IMR-90 (cell line): Measurements from ENCODE around the gene FBXL7. TPM values are rescaled to one million over a fixed set of nuclear protein-coding genes. Genes with fewer than 3 reads are reported as not detected.

Experiments
- ATAC-seq: fragments of 200-7000 bp; cut with Tn5 transposase; 2 replicates; pipeline ENCODE4 v1.9.1; 2020; ENCODE audit warnings: low read depth, mild to moderate bottlenecking, moderate library complexity
- BruUV-seq: library from RNA; stranded (reverse); fragments of 400-500 nt; replicated peaks from 2 replicates; lab custom pipeline; 2021; lab: Mats Ljungman, UMichigan
- CTCF ChIA-PET: fragments of 300-600 bp; formaldehyde crosslinking; extraction: SDS; loops from one replicate; lab custom pipeline; 2021; ENCODE audit warnings: antibody characterized with exemption; lab: Yijun Ruan, JAX
- POLR2A ChIA-PET: fragments of 300-600 bp; sonication (Branson Sonifier 250); formaldehyde crosslinking; loops from one replicate; lab custom pipeline; 2022; ENCODE audit warnings: antibody characterized with exemption; ENCODE audit not compliant: unreplicated experiment; lab: Charles Lee
- DNase-seq: peaks from one replicate; pipeline ENCODE4 v3.0.0; 2013
- H2AFZ ChIP-seq: replicated peaks from 2 replicates; pipeline ENCODE3; 2013; ENCODE audit warnings: low read length, mild to moderate bottlenecking; ENCODE audit not compliant: poor library complexity
- H2AK5ac ChIP-seq: 2 replicates; pipeline ENCODE4 v1.6.1; 2013; ENCODE audit warnings: low read depth, low read length, inconsistent platforms
- H2AK9ac ChIP-seq: replicated peaks from 2 replicates; pipeline ENCODE3; 2013; ENCODE audit warnings: mild to moderate bottlenecking, low read depth, low read length, moderate library complexity; ENCODE audit not compliant: poor library complexity
- H2BK120ac ChIP-seq: 2 replicates; pipeline ENCODE4 v1.6.1; 2013; ENCODE audit warnings: low read depth, low read length, inconsistent platforms
- H2BK15ac ChIP-seq: 3 replicates; pipeline ENCODE4 v1.6.1; 2013; ENCODE audit warnings: low read depth, low read length, inconsistent platforms
- H2BK20ac ChIP-seq: 2 replicates; pipeline ENCODE4 v1.6.1; 2013; ENCODE audit warnings: low read depth, mild to moderate bottlenecking, inconsistent platforms, low read length, moderate library complexity
- H2BK5ac ChIP-seq: 2 replicates; pipeline ENCODE4 v1.6.1; 2013; ENCODE audit warnings: mild to moderate bottlenecking, low read depth, low read length, inconsistent platforms; ENCODE audit not compliant: poor library complexity, severe bottlenecking
- H3K14ac ChIP-seq: replicated peaks from 2 replicates; pipeline ENCODE4 v1.6.1; 2013; ENCODE audit warnings: low read depth, low read length, inconsistent platforms
- H3K18ac ChIP-seq: 2 replicates; pipeline ENCODE4 v1.6.1; 2013; ENCODE audit warnings: low read depth, low read length, control low read depth
- H3K23ac ChIP-seq: 2 replicates; pipeline ENCODE4 v1.6.1; 2013; ENCODE audit warnings: low read depth, low read length, inconsistent platforms
- H3K27ac ChIP-seq: 2 replicates; pipeline ENCODE4 v1.5.1; 2013; ENCODE audit warnings: mild to moderate bottlenecking, control low read depth, low read length; ENCODE audit not compliant: insufficient read depth
- H3K27me3 ChIP-seq: 2 replicates; pipeline ENCODE4 v1.6.1; 2013; ENCODE audit warnings: low read length; ENCODE audit not compliant: control insufficient read depth, insufficient read depth
- H3K36me3 ChIP-seq: 2 replicates; pipeline ENCODE4 v1.6.1; 2013; ENCODE audit warnings: low read length, mixed read lengths; ENCODE audit not compliant: control insufficient read depth, insufficient read depth
- H3K4ac ChIP-seq: 2 replicates; pipeline ENCODE4 v1.6.1; 2013; ENCODE audit warnings: low read depth, low read length, inconsistent platforms
- H3K4me1 ChIP-seq: 2 replicates; pipeline ENCODE4 v1.6.1; 2013; ENCODE audit warnings: low read length, mixed read lengths; ENCODE audit not compliant: control insufficient read depth, insufficient read depth
- H3K4me2 ChIP-seq: 2 replicates; pipeline ENCODE4 v1.6.1; 2013; ENCODE audit warnings: low read depth, mild to moderate bottlenecking, control low read depth, low read length, moderate library complexity
- H3K4me3 ChIP-seq: 2 replicates; pipeline ENCODE4 v1.5.1; 2013; ENCODE audit warnings: low read depth, mild to moderate bottlenecking, control low read depth, low read length, moderate library complexity; ENCODE audit not compliant: insufficient read depth
- H3K56ac ChIP-seq: 2 replicates; pipeline ENCODE4 v1.6.1; 2013; ENCODE audit warnings: low read length, inconsistent platforms; ENCODE audit not compliant: insufficient read depth; ENCODE audit errors: extremely low read depth
- H3K79me1 ChIP-seq, 2 experiments: 2 replicates each; pipeline ENCODE4 v1.6.1; 2013; ENCODE audit warnings: low read length in 2 of 2, inconsistent platforms in 1 of 2, low read depth in 1 of 2
- H3K9ac ChIP-seq: 2 replicates; pipeline ENCODE4 v1.6.1; 2013; ENCODE audit warnings: low read depth, low read length, control low read depth
- H3K9me1 ChIP-seq: 2 replicates; pipeline ENCODE4 v1.6.1; 2013; ENCODE audit warnings: low read length, inconsistent platforms; ENCODE audit not compliant: insufficient read depth
- H3K9me3 ChIP-seq: 2 replicates; pipeline ENCODE4 v1.6.1; 2013; ENCODE audit warnings: low read length; ENCODE audit not compliant: control insufficient read depth, insufficient read depth
- H4K20me1 ChIP-seq: 2 replicates; pipeline ENCODE4 v1.6.1; 2013; ENCODE audit warnings: low read length, inconsistent platforms; ENCODE audit not compliant: insufficient read depth
- H4K5ac ChIP-seq: 2 replicates; pipeline ENCODE4 v1.6.1; 2013; ENCODE audit warnings: mild to moderate bottlenecking, low read depth, low read length, control low read depth
- H4K8ac ChIP-seq, 2 experiments: 2 replicates each; pipeline ENCODE4 v1.6.1; 2013; ENCODE audit warnings: low read depth in 2 of 2, low read length in 2 of 2, control low read depth in 1 of 2, inconsistent platforms in 1 of 2
- H4K91ac ChIP-seq: 2 replicates; pipeline ENCODE4 v1.6.1; 2013; ENCODE audit warnings: low read depth, low read length, inconsistent platforms; ENCODE audit not compliant: insufficient read depth
- BHLHE40 ChIP-seq: fragments of 150-350 bp; IDR thresholded peaks from 2 replicates; pipeline ENCODE4 v1.6.1; 2016; ENCODE audit warnings: mild to moderate bottlenecking, low read depth, low read length
- CEBPB ChIP-seq: IDR thresholded peaks from 2 replicates; pipeline ENCODE4 v1.6.1; 2012; ENCODE audit warnings: low read depth, low read length, improper control_type of control experiment
- CHD1 ChIP-seq: IDR thresholded peaks from 2 replicates; pipeline ENCODE4 v1.6.1; 2012; ENCODE audit warnings: low read depth, low read length, improper control_type of control experiment
- FOS ChIP-seq: fragments of 150-350 bp; IDR thresholded peaks from 2 replicates; pipeline ENCODE4 v1.6.1; 2016; ENCODE audit warnings: low read depth, low read length
- MAFK ChIP-seq: IDR thresholded peaks from 2 replicates; pipeline ENCODE4 v1.6.1; 2012; ENCODE audit warnings: low read depth, low read length, improper control_type of control experiment
- MXI1 ChIP-seq: IDR thresholded peaks from 2 replicates; pipeline ENCODE4 v1.6.1; 2012; ENCODE audit warnings: low read depth, mild to moderate bottlenecking, low read length, moderate library complexity, borderline replicate concordance
- POLR2A ChIP-seq: IDR thresholded peaks from 2 replicates; pipeline ENCODE4 v1.6.1; 2012; ENCODE audit warnings: mild to moderate bottlenecking, low read depth, low read length
- RAD21 ChIP-seq: IDR thresholded peaks from 2 replicates; pipeline ENCODE4 v1.6.1; 2012; ENCODE audit warnings: low read length, improper control_type of control experiment
- RCOR1 ChIP-seq: IDR thresholded peaks from 2 replicates; pipeline ENCODE4 v1.6.1; 2012; ENCODE audit warnings: mild to moderate bottlenecking, low read length, improper control_type of control experiment; ENCODE audit not compliant: insufficient replicate concordance
- RFX5 ChIP-seq: IDR thresholded peaks from 2 replicates; pipeline ENCODE4 v1.8.0; 2012; ENCODE audit warnings: low read depth, mild to moderate bottlenecking, low read length, moderate library complexity
- SMC3 ChIP-seq: fragments of 150-350 bp; IDR thresholded peaks from 2 replicates; pipeline ENCODE4 v1.6.1; 2016; ENCODE audit warnings: low read depth, mild to moderate bottlenecking, antibody characterized with exemption, low read length, moderate library complexity
- WGBS, 2 experiments: methylation state at CpG; one replicate each; pipeline versions ENCODE4 v1.1.5 to v1.1.7; 2013; ENCODE audit warnings: missing lambda C conversion rate in 2 of 2; ENCODE audit not compliant: insufficient read length in 1 of 2; ENCODE audit errors: extremely low coverage in 2 of 2; 5-methylcytosine and 5-hydroxymethylcytosine counted together
- dilution Hi-C: fragments of 300-500 bp; cut with HindIII; formaldehyde crosslinking; loops from one replicate; pipeline ENCODE4 v1.14.3; 2018; ENCODE audit warnings: low sequenced_read_pairs; ENCODE audit not compliant: unreplicated experiment
- in situ Hi-C: fragments of 300-500 bp; cut with MboI; formaldehyde crosslinking; loops from 3 replicates; pipeline ENCODE4 v1.14.3; 2019; ENCODE audit warnings: low sequenced_read_pairs, inconsistent platforms, mixed read lengths
- intact Hi-C: fragments of 100-400 bp; cut with micrococcal nuclease; formaldehyde crosslinking; loops from 2 replicates; pipeline ENCODE4 v1.10.0; 2022
- polyA plus RNA-seq, 3 experiments: library from polyadenylated mRNA; depleted of rRNA; stranded (reverse); fragments of >200 nt; gene quantifications; 2 replicates each; pipeline ENCODE4 v1.2.3, GENCODE V29; 2012; ENCODE audit warnings: low replicate concordance in 1 of 3
- total RNA-seq: library from RNA; depleted of rRNA; stranded (reverse); fragments of >200 nt; gene quantifications from 2 replicates; pipeline ENCODE4 v1.2.3, GENCODE V29; 2012
- TF ChIP-seq, protein P1 (sequence below): conservative IDR thresholded peaks from 2 replicates; pipeline ENCODE4 v1.5.1; 2012; ENCODE audit warnings: mild to moderate bottlenecking, low read depth, low read length, improper control_type of control experiment
- TF ChIP-seq, protein P2 (sequence below): fragments of 150-350 bp; IDR thresholded peaks from 2 replicates; pipeline ENCODE4 v1.6.1; 2016; ENCODE audit warnings: low read depth, mild to moderate bottlenecking, low read length, moderate library complexity, borderline replicate concordance
- TF ChIP-seq, protein P3 (sequence below): fragments of 150-350 bp; IDR thresholded peaks from 2 replicates; pipeline ENCODE4 v1.6.1; 2017; ENCODE audit warnings: mild to moderate bottlenecking, antibody characterized with exemption, low read length, low read depth

FBXL7 gene
- total and polyA plus RNA-seq, 2 of the 4 experiments (the other 2 are of a cell fraction), result 4.1 to 10.2 TPM

DNA sequence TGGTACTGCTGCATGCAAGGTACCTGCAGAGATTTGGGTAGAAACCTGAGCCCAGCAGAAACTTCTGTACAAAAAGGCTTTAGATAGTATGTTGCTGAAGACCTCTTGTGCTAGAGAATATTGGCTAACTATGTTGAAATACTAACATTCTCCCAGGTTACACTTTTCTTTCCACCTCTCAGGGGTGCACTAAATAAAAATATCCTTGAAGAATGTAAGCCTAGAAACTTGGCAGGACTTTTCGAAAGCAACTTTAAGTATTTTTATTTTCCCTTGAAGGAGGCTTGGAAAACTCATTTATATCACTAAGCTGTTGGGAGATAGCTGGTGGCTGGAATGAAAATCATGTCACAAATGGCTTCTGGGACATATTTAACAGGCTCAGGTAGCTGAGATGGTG lies 50.0 kb downstream of the FBXL7 start:
- H2BK20ac ChIP-seq, result no peak overlapping the region
- TF ChIP-seq, protein P1, sequence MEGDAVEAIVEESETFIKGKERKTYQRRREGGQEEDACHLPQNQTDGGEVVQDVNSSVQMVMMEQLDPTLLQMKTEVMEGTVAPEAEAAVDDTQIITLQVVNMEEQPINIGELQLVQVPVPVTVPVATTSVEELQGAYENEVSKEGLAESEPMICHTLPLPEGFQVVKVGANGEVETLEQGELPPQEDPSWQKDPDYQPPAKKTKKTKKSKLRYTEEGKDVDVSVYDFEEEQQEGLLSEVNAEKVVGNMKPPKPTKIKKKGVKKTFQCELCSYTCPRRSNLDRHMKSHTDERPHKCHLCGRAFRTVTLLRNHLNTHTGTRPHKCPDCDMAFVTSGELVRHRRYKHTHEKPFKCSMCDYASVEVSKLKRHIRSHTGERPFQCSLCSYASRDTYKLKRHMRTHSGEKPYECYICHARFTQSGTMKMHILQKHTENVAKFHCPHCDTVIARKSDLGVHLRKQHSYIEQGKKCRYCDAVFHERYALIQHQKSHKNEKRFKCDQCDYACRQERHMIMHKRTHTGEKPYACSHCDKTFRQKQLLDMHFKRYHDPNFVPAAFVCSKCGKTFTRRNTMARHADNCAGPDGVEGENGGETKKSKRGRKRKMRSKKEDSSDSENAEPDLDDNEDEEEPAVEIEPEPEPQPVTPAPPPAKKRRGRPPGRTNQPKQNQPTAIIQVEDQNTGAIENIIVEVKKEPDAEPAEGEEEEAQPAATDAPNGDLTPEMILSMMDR, result no peak
- no peak for TF ChIP-seq SMC3
- no peak for TF ChIP-seq CHD1
- TF ChIP-seq MAFK, result no peak
- TF ChIP-seq, protein P2, sequence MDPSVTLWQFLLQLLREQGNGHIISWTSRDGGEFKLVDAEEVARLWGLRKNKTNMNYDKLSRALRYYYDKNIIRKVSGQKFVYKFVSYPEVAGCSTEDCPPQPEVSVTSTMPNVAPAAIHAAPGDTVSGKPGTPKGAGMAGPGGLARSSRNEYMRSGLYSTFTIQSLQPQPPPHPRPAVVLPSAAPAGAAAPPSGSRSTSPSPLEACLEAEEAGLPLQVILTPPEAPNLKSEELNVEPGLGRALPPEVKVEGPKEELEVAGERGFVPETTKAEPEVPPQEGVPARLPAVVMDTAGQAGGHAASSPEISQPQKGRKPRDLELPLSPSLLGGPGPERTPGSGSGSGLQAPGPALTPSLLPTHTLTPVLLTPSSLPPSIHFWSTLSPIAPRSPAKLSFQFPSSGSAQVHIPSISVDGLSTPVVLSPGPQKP, result no peak
- no peak for TF ChIP-seq RCOR1
- no peak for TF ChIP-seq RFX5
- no peak for TF ChIP-seq BHLHE40
- no peak for TF ChIP-seq CEBPB
- TF ChIP-seq POLR2A, result no peak
- TF ChIP-seq, protein P3, sequence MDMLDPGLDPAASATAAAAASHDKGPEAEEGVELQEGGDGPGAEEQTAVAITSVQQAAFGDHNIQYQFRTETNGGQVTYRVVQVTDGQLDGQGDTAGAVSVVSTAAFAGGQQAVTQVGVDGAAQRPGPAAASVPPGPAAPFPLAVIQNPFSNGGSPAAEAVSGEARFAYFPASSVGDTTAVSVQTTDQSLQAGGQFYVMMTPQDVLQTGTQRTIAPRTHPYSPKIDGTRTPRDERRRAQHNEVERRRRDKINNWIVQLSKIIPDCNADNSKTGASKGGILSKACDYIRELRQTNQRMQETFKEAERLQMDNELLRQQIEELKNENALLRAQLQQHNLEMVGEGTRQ, result no peak
- no peak for TF ChIP-seq MXI1
- TF ChIP-seq RAD21, result no peak
- no peak for TF ChIP-seq FOS
- dilution Hi-C loops (no loop called here), intact Hi-C loops (no loop called here), in situ Hi-C loops (no loop called here)
- H3K4me3 ChIP-seq, result no peak overlapping the region
- no peak overlapping the region for H3K4me2 ChIP-seq
- no peak overlapping the region for H3K23ac ChIP-seq
- no TSS peak for BruUV-seq
- H4K20me1 ChIP-seq, result no peaks in the 10 kb centered on the region; the same call in 1 of the 2 replicates
- no peak overlapping the region for H4K91ac ChIP-seq
- H3K9me1 ChIP-seq, result no peaks in the 10 kb centered on the region
- no peak overlapping the region for H2AK5ac ChIP-seq
- no peak overlapping the region for H3K18ac ChIP-seq
- no peak overlapping the region for H2AK9ac ChIP-seq
- H4K8ac ChIP-seq, result no peak overlapping the region
- no peak overlapping the region for H2AFZ ChIP-seq
- H2BK15ac ChIP-seq, result no peak overlapping the region
- no peak overlapping the region for H2BK120ac ChIP-seq
- no peaks in the 10 kb centered on the region for H3K27me3 ChIP-seq
- ChIA-PET CTCF (no interaction called here), POLR2A (no interaction called here)
- H3K14ac ChIP-seq, result no peak overlapping the region
- H2BK5ac ChIP-seq, result no peak overlapping the region
- no peak overlapping the region for H3K4ac ChIP-seq
- no peaks in the 10 kb centered on the region for H3K9me3 ChIP-seq
- H3K4me1 ChIP-seq, result peaks cover 6% of the 10 kb centered on the region; the same call in 1 of the 2 replicates
- peaks cover 16 to 22% of the 10 kb centered on the region in 2 experiments; a peak in 2 of 4 replicates for H3K79me1 ChIP-seq
- H3K9ac ChIP-seq, result no peak overlapping the region
- DNase-seq (no peak), ATAC-seq (no peak)
- no peaks in the 10 kb centered on the region for H3K36me3 ChIP-seq
- no peak overlapping the region for H4K5ac ChIP-seq
- no peak overlapping the region for H3K56ac ChIP-seq
- no peak overlapping the region for H3K27ac ChIP-seq
- no CpG with 5 or more reads among the region's 1 CpG for WGBS, 2 experiments
